22Rv1 (cell line): ENCODE measurements around the gene GPC5.
A peak's percentile ranks its signal among the peaks of the same experiment; 100 is the strongest.

Experiments used
- H3K27ac ChIP-seq: fragments of 450-650 bp; 2 replicates; pipeline ENCODE4 v1.5.1; 2017
- ZFX ChIP-seq: fragments of 450-650 bp; IDR thresholded peaks from 2 replicates; pipeline ENCODE4 v1.6.1; 2017; ENCODE audit warnings: antibody characterized with exemption, borderline replicate concordance
- TF ChIP-seq, protein P1 (sequence below): fragments of 450-650 bp; IDR thresholded peaks from 2 replicates; pipeline ENCODE4 v1.5.1; 2017; ENCODE audit warnings: mild to moderate bottlenecking

The GPC5 gene

GRCh38 chr13:91397595-91397994, 826 bp upstream of the GPC5 start:
- H3K27ac ChIP-seq, result no peak overlapping the region
- no peak for TF ChIP-seq ZFX
- TF ChIP-seq, protein P1, sequence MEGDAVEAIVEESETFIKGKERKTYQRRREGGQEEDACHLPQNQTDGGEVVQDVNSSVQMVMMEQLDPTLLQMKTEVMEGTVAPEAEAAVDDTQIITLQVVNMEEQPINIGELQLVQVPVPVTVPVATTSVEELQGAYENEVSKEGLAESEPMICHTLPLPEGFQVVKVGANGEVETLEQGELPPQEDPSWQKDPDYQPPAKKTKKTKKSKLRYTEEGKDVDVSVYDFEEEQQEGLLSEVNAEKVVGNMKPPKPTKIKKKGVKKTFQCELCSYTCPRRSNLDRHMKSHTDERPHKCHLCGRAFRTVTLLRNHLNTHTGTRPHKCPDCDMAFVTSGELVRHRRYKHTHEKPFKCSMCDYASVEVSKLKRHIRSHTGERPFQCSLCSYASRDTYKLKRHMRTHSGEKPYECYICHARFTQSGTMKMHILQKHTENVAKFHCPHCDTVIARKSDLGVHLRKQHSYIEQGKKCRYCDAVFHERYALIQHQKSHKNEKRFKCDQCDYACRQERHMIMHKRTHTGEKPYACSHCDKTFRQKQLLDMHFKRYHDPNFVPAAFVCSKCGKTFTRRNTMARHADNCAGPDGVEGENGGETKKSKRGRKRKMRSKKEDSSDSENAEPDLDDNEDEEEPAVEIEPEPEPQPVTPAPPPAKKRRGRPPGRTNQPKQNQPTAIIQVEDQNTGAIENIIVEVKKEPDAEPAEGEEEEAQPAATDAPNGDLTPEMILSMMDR, result no peak

GRCh38 chr13:91399189-91400062, 1.0 kb downstream of the GPC5 start:
- no peak overlapping the region for H3K27ac ChIP-seq
- TF ChIP-seq, protein P1, result no peak
- TF ChIP-seq ZFX, result no peak

DNA sequence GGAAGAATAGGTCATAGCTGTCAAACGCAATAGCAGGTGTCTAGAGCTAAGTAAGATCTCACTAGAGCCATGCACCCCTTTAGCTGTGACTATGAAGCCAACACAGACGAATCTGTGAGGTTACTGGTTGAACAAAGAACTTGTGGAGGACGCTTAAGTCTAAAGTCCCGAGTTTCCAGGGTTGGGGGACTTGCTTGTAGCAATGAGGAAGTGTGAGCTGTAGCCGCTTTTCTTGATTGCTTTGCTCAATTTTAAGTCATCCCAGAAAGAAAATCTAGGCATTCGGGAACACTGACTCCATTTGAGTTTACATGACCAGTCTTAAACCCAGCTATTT, 1.6 kb downstream of the GPC5 start:
- H3K27ac ChIP-seq, result no peak overlapping the region
- TF ChIP-seq, protein P1, result no peak
- no peak for TF ChIP-seq ZFX

DNA sequence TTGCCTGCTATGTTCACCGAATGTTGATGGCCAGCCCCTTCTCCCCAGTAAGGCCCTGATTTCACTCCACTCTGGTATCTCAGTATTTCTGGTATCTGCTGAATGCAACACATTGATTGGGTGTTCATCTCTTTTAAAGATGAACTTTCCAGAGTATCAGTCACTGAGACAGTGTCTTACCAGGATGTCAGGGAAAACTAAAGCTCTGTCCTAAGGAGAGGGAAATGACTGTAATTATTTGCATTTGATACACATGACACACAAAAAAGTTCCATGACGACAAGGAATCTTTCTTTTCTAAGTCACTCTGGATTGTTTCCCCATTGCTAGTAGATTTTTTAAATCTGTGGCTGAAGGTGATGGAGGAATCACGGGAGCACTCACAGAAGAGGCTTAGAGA, 2.2 kb downstream of the GPC5 start:
- TF ChIP-seq ZFX, result no peak
- TF ChIP-seq, protein P1, result no peak
- H3K27ac ChIP-seq, result no peak overlapping the region

DNA sequence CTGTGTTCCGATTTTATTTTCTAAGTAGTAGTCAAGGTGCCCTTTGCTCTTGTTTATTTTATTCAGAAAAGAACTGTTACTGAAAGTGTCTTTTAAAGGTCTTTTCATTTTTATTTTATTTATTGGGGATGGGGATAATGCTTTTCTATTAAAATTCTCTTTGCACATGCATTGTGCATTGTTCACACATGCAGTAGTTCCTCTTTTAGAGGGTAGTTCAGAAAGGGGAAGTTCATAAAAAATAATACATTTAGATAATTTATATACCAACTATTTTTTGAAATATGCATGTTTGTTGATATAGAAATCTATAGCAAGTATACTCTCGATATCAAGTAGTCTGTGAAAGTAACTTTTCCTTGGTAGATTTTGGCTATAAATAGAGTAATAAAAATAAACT, 3.5 kb downstream of the GPC5 start:
- TF ChIP-seq, protein P1, result no peak
- no peak for TF ChIP-seq ZFX
- H3K27ac ChIP-seq, result no peak overlapping the region

DNA sequence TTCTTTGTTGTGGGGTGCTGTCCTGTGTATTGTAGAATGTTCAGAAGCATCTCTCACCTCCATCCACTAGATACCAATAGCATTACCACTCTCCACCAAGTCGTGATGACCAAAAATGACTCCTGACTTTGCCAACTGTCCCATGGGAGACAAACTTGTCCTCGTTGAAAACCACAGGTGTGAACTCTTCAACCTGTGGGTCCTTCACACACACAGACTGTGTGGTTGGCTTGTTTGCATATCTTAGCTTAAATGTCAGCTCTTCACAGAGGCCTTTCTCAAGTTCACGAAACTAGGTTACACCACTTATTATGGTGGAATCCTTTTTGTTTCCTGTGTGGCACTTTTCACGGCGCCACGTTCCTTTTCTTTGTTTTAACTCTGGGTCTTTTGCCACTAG, 6.8 kb downstream of the GPC5 start:
- H3K27ac ChIP-seq, result no peak overlapping the region
- TF ChIP-seq, protein P1, result no peak
- no peak for TF ChIP-seq ZFX

DNA sequence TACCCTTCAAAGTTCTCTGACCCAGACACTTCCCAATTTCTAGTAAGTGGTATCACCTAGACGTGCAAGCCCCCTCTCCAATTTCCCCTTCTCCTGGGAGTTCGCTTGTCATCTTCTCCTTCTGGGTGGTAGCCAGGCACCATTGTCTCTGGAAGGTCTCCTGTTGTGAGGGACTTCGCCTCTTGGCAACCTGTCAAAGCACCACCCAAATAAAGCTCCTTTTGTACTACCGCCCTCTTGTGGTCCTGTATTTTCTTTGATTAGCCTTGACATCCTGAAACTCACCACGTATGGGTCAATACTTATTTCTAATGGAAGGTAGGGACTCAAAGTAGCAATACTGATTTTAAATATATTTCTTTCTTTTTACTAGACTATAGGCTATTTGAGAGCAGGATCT, 8.2 kb downstream of the GPC5 start:
- no peak overlapping the region for H3K27ac ChIP-seq
- TF ChIP-seq, protein P1, result peak; percentile 82
- TF ChIP-seq ZFX, result no peak
